HepG2 (cell line): ENCODE data around the gene ENTPD2. TPM values are rescaled to one million over a fixed set of nuclear protein-coding genes. Genes with fewer than 3 reads are reported as not detected.

Experiments used
- ATAC-seq: fragments of 200-7000 bp; cut with Tn5 transposase; 3 replicates; pipeline ENCODE4 v1.9.1; 2020; ENCODE audit warnings: mild to moderate bottlenecking, moderate library complexity
- BruUV-seq: library from RNA; stranded (reverse); fragments of 400-500 nt; replicated peaks from 2 replicates; lab custom pipeline; 2021; lab: Mats Ljungman, UMichigan
- CTCF ChIA-PET: fragments of 300-600 bp; formaldehyde crosslinking; extraction: SDS; loops from one replicate; lab custom pipeline; 2021; ENCODE audit warnings: low total read pairs, inconsistent platforms, low intra/inter-chr PET ratio; lab: Yijun Ruan, JAX
- POLR2A ChIA-PET: fragments of 350-600 bp; sonication (Branson Sonifier 250); formaldehyde crosslinking; loops from one replicate; lab custom pipeline; 2020; ENCODE audit warnings: antibody characterized with exemption, inconsistent platforms; lab: Yijun Ruan, JAX
- DNase-seq: peaks from one replicate; pipeline ENCODE4 v3.0.0-alpha.2; 2015; ENCODE audit warnings: low spot score
- FAIRE-seq: peaks from 3 replicates; lab custom pipeline; 2011; peaks lifted over from hg19 to GRCh38; lab: Jason Lieb, UNC
- H2AFZ ChIP-seq: one replicate; pipeline ENCODE4 v1.6.1; 2011; ENCODE audit warnings: low read length, inconsistent platforms
- H3K27ac ChIP-seq: fragments of 300-600 bp; 3 replicates; pipeline ENCODE4 v1.8.0; 2011; ENCODE audit warnings: mixed run types, mild to moderate bottlenecking, mixed read lengths, low read length, inconsistent platforms; ENCODE audit not compliant: insufficient read depth; ENCODE audit errors: extremely low read length
- H3K27me3 ChIP-seq, 2 experiments: fragments of 200-600 bp in 1 of 2; 2 replicates in 1 of 2; 3 replicates in 1 of 2; pipeline versions ENCODE4 v1.6.0 to v1.8.0; 2011; ENCODE audit warnings: low read length in 2 of 2, mild to moderate bottlenecking in 2 of 2, moderate library complexity in 2 of 2, inconsistent platforms in 1 of 2; ENCODE audit not compliant: insufficient read depth in 2 of 2, control insufficient read depth in 1 of 2
- H3K36me3 ChIP-seq, 2 experiments: fragments of 200-600 bp in 1 of 2; replicated peaks in 1 of 2; 2 replicates in 1 of 2; 3 replicates in 1 of 2; pipeline versions ENCODE4 v1.5.1 to v1.8.0; 2011; ENCODE audit warnings: low read length in 2 of 2, inconsistent platforms in 1 of 2; ENCODE audit not compliant: insufficient read depth in 2 of 2, control insufficient read depth in 1 of 2
- H3K4me1 ChIP-seq: 2 replicates; pipeline ENCODE4 v1.5.1; 2012; ENCODE audit warnings: low read length, inconsistent platforms; ENCODE audit not compliant: insufficient read depth
- H3K4me2 ChIP-seq: 2 replicates; pipeline ENCODE4 v1.6.0; 2011; ENCODE audit warnings: low read depth, low read length, inconsistent platforms
- H3K4me3 ChIP-seq, 3 experiments: fragments of 200-600 bp in 1 of 3; sonication (generic), shearing (Covaris generic) in 1 of 3; replicated peaks in 1 of 3; 2 replicates each; pipeline ENCODE4 v1.5.1; 2011 to 2016; ENCODE audit warnings: low read length in 3 of 3, inconsistent platforms in 2 of 3, low read depth in 2 of 3, mild to moderate bottlenecking in 2 of 3, control low read depth in 1 of 3, mixed read lengths in 1 of 3; ENCODE audit not compliant: insufficient read depth in 1 of 3
- H3K79me2 ChIP-seq: one replicate; pipeline ENCODE4 v1.6.1; 2011; ENCODE audit warnings: low read length, inconsistent platforms; ENCODE audit not compliant: insufficient read depth
- H3K9ac ChIP-seq: 2 replicates; pipeline ENCODE4 v1.6.0; 2011; ENCODE audit warnings: mild to moderate bottlenecking, low read depth, low read length, inconsistent platforms; ENCODE audit not compliant: insufficient read depth
- H3K9me3 ChIP-seq: 2 replicates; pipeline ENCODE4 v1.5.1; 2012; ENCODE audit warnings: mild to moderate bottlenecking, low read length
- H4K20me1 ChIP-seq: 2 replicates; pipeline ENCODE4 v1.6.0; 2011; ENCODE audit warnings: inconsistent platforms, mild to moderate bottlenecking, low read length, moderate library complexity; ENCODE audit not compliant: insufficient read depth
- NFYB ChIP-seq: sonication (generic); formaldehyde crosslinking; IDR thresholded peaks from 2 replicates; pipeline ENCODE4 v1.4.0; 2020; ENCODE audit warnings: missing genetic modification reagents
- ZBTB33 ChIP-seq: sonication (generic); formaldehyde crosslinking; IDR thresholded peaks from 2 replicates; pipeline ENCODE4 v1.4.0; 2020; ENCODE audit warnings: missing genetic modification reagents
- ZNF263 ChIP-seq: sonication (generic); formaldehyde crosslinking; IDR thresholded peaks from 2 replicates; pipeline ENCODE4 v1.4.0; 2020; ENCODE audit warnings: missing genetic modification reagents
- ZNF501 ChIP-seq: sonication (generic); formaldehyde crosslinking; IDR thresholded peaks from 2 replicates; pipeline ENCODE4 v1.5.1; 2020; ENCODE audit warnings: mild to moderate bottlenecking, moderate library complexity, missing genetic modification reagents
- WGBS: methylation state at CpG from one replicate; pipeline ENCODE4 v1.1.6; 2017; ENCODE audit warnings: low lambda C conversion rate; 5-methylcytosine and 5-hydroxymethylcytosine counted together
- in situ Hi-C: cut with HindIII; loops from 2 replicates; pipeline ENCODE4 v1.10.0; 2017; ENCODE audit warnings: low pct_unique_long_range_greater_than_20kb; ENCODE audit not compliant: extremely low pct_ligation_motif_present
- intact Hi-C: fragments of 100-400 bp; cut with micrococcal nuclease; formaldehyde crosslinking; loops from one replicate; pipeline ENCODE4 v1.10.0; 2022; ENCODE audit not compliant: unreplicated experiment
- polyA plus RNA-seq, 8 experiments: library from polyadenylated mRNA; depleted of rRNA in 3 of 8; stranded (reverse) in 7 of 8; unstranded in 1 of 8; fragments of >200 nt; fragmentation: Illumina TruSeq in 4 of 8; extraction: Trizol in 4 of 8; gene quantifications; 2 replicates each; pipeline versions ENCODE4 v1.2.1 to v1.2.3, GENCODE V29; 2011 to 2016; ENCODE audit warnings: low read depth in 4 of 8, missing spikeins in 1 of 8, mixed read lengths in 1 of 8; ENCODE audit not compliant: insufficient read depth in 1 of 8
- total RNA-seq, 5 experiments: library from RNA; depleted of rRNA; stranded (reverse); fragments of >200 nt; fragmentation: Illumina TruSeq; extraction: Trizol; gene quantifications; 2 replicates each; pipeline ENCODE4 v1.2.3, GENCODE V29; 2016; ENCODE audit warnings: low read depth in 1 of 5
- TF ChIP-seq, protein P1 (sequence below): sonication (generic); formaldehyde crosslinking; IDR thresholded peaks from 2 replicates; pipeline ENCODE4 v1.4.0; 2020; ENCODE audit warnings: missing genetic modification reagents
- TF ChIP-seq, protein P2 (sequence below): sonication (generic); formaldehyde crosslinking; IDR thresholded peaks from 2 replicates; pipeline ENCODE4 v1.9.0; 2021; ENCODE audit warnings: mild to moderate bottlenecking, missing genetic modification reagents

ENTPD2 gene
- total and polyA plus RNA-seq, 2 of the 13 experiments (the other 11 are each of a cell fraction or from before 2014, with no cell fraction given) = 0.95 to 3.2 TPM

- intact Hi-C loops (no loop called here), in situ Hi-C loops (no loop called here)
- Histone ChIP-seq H3K79me2 (no peaks in the 10 kb centered on the region), H3K4me3 (no peak overlapping the region), H4K20me1 (no peaks in the 10 kb centered on the region), H3K9ac (no peak overlapping the region), H3K27me3 (no peaks in the 10 kb centered on the region), H3K27ac (no peak overlapping the region), H2AFZ (no peak overlapping the region), H3K4me1 (peaks cover 5% of the 10 kb centered on the region), H3K4me2 (no peak overlapping the region)
- DNase-seq = no peak
- no peak; the same call in none of the 3 replicates for ATAC-seq
- FAIRE-seq = no peak
- CTCF ChIA-PET = no interaction called here
- WGBS = 58% methylated on average over 21 of the region's 30 CpGs
- TF ChIP-seq ZNF263 (no peak), NFYB (CRISPR knock-in tag) (no peak), ZBTB33 (CRISPR knock-in tag) (peak; percentile 68), ZNF501 (CRISPR knock-in tag) (no peak)
- TF ChIP-seq, protein P1, sequence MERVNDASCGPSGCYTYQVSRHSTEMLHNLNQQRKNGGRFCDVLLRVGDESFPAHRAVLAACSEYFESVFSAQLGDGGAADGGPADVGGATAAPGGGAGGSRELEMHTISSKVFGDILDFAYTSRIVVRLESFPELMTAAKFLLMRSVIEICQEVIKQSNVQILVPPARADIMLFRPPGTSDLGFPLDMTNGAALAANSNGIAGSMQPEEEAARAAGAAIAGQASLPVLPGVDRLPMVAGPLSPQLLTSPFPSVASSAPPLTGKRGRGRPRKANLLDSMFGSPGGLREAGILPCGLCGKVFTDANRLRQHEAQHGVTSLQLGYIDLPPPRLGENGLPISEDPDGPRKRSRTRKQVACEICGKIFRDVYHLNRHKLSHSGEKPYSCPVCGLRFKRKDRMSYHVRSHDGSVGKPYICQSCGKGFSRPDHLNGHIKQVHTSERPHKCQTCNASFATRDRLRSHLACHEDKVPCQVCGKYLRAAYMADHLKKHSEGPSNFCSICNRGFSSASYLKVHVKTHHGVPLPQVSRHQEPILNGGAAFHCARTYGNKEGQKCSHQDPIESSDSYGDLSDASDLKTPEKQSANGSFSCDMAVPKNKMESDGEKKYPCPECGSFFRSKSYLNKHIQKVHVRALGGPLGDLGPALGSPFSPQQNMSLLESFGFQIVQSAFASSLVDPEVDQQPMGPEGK = peak; percentile 35; the same call in 1 of the 2 replicates
- TF ChIP-seq, protein P2, sequence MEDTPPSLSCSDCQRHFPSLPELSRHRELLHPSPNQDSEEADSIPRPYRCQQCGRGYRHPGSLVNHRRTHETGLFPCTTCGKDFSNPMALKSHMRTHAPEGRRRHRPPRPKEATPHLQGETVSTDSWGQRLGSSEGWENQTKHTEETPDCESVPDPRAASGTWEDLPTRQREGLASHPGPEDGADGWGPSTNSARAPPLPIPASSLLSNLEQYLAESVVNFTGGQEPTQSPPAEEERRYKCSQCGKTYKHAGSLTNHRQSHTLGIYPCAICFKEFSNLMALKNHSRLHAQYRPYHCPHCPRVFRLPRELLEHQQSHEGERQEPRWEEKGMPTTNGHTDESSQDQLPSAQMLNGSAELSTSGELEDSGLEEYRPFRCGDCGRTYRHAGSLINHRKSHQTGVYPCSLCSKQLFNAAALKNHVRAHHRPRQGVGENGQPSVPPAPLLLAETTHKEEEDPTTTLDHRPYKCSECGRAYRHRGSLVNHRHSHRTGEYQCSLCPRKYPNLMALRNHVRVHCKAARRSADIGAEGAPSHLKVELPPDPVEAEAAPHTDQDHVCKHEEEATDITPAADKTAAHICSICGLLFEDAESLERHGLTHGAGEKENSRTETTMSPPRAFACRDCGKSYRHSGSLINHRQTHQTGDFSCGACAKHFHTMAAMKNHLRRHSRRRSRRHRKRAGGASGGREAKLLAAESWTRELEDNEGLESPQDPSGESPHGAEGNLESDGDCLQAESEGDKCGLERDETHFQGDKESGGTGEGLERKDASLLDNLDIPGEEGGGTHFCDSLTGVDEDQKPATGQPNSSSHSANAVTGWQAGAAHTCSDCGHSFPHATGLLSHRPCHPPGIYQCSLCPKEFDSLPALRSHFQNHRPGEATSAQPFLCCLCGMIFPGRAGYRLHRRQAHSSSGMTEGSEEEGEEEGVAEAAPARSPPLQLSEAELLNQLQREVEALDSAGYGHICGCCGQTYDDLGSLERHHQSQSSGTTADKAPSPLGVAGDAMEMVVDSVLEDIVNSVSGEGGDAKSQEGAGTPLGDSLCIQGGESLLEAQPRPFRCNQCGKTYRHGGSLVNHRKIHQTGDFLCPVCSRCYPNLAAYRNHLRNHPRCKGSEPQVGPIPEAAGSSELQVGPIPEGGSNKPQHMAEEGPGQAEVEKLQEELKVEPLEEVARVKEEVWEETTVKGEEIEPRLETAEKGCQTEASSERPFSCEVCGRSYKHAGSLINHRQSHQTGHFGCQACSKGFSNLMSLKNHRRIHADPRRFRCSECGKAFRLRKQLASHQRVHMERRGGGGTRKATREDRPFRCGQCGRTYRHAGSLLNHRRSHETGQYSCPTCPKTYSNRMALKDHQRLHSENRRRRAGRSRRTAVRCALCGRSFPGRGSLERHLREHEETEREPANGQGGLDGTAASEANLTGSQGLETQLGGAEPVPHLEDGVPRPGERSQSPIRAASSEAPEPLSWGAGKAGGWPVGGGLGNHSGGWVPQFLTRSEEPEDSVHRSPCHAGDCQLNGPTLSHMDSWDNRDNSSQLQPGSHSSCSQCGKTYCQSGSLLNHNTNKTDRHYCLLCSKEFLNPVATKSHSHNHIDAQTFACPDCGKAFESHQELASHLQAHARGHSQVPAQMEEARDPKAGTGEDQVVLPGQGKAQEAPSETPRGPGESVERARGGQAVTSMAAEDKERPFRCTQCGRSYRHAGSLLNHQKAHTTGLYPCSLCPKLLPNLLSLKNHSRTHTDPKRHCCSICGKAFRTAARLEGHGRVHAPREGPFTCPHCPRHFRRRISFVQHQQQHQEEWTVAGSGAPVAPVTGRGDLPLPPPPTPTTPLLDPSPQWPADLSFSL = no peak
- TF ChIP-seq, all 625 proteins: peak for 2
- POLR2A ChIA-PET = no interaction called here
- H3K36me3 ChIP-seq = no peaks in the 10 kb centered on the region
- BruUV-seq = no TSS peak
- H3K9me3 ChIP-seq = peaks cover 4% of the 10 kb centered on the region; the same call in 1 of the 2 replicates
Observed at GRCh38 chr9:137007108-137007815, 46.6 kb downstream of the ENTPD2 start.
